ENCODE measurements around the gene FRMD5.

GRCh38 chr15:44035781-44036699, 159.0 kb downstream of the FRMD5 start:
- TF ChIP-seq CTCF (IDR thresholded peaks at IDR 0.05) (no peak), EP300 (IDR thresholded peaks at IDR 0.05) (no peak), POLR2A (IDR thresholded peaks at IDR 0.05) (no peak)
